GM18526 (cell line): ENCODE measurements around the gene SHROOM3.

Experiments used
- POLR2A ChIP-seq: IDR thresholded peaks from 3 replicates; pipeline ENCODE4 v1.6.1; 2011; ENCODE audit not compliant: insufficient read length; ENCODE audit errors: extremely low read depth

SHROOM3 gene

GRCh38 chr4:76783836-76784235 lies 348.8 kb downstream of the SHROOM3 start:
- no peak for TF ChIP-seq POLR2A

- no peak for TF ChIP-seq POLR2A
Observed at GRCh38 chr4:76784237-76784636, 349.2 kb downstream of the SHROOM3 start.

GRCh38 chr4:76787898-76788297 lies 352.9 kb downstream of the SHROOM3 start:
- no peak for TF ChIP-seq POLR2A

GRCh38 chr4:76790377-76790776 lies 355.3 kb downstream of the SHROOM3 start:
- TF ChIP-seq POLR2A = no peak

- no peak for TF ChIP-seq POLR2A
Observed at GRCh38 chr4:76791479-76791878, 356.4 kb downstream of the SHROOM3 start.

- TF ChIP-seq POLR2A = no peak
Observed at GRCh38 chr4:76792418-76792817, 357.4 kb downstream of the SHROOM3 start.

GRCh38 chr4:76795243-76795642 lies 360.2 kb downstream of the SHROOM3 start:
- TF ChIP-seq POLR2A = no peak

GRCh38 chr4:76799140-76799539 lies 364.1 kb downstream of the SHROOM3 start:
- TF ChIP-seq POLR2A = no peak

GRCh38 chr4:76799718-76800117 lies 364.7 kb downstream of the SHROOM3 start:
- no peak for TF ChIP-seq POLR2A

- no peak for TF ChIP-seq POLR2A
Observed at GRCh38 chr4:76800902-76801301, 365.9 kb downstream of the SHROOM3 start.

- TF ChIP-seq POLR2A = no peak
Observed at GRCh38 chr4:76801621-76802235, 366.7 kb downstream of the SHROOM3 start.

GRCh38 chr4:76802236-76803021 lies 367.4 kb downstream of the SHROOM3 start:
- no peak for TF ChIP-seq POLR2A

- TF ChIP-seq POLR2A = no peak
Observed at GRCh38 chr4:76803522-76803921, 368.5 kb downstream of the SHROOM3 start.

GRCh38 chr4:76804096-76804495 lies 369.1 kb downstream of the SHROOM3 start:
- TF ChIP-seq POLR2A = no peak

- no peak for TF ChIP-seq POLR2A
Observed at GRCh38 chr4:76806346-76806745, 371.3 kb downstream of the SHROOM3 start.

GRCh38 chr4:76806757-76807156 lies 371.7 kb downstream of the SHROOM3 start:
- no peak for TF ChIP-seq POLR2A

GRCh38 chr4:76809594-76810305 lies 374.7 kb downstream of the SHROOM3 start:
- no peak for TF ChIP-seq POLR2A
